GM23248 (cell line): ENCODE data around the gene CSNK1A1.

Experiments used
- EZH2 ChIP-seq: fragments of 200-600 bp; sonication (generic); IDR thresholded peaks from 2 replicates; pipeline ENCODE4 v1.6.1; 2018; ENCODE audit warnings: antibody characterized with exemption, mild to moderate bottlenecking; ENCODE audit not compliant: insufficient read depth, poor library complexity, severe bottlenecking
- EZH2phosphoT487 ChIP-seq: fragments of 200-600 bp; sonication (generic); IDR thresholded peaks from 2 replicates; pipeline ENCODE4 v1.6.1; 2018; ENCODE audit warnings: antibody characterized with exemption, moderate library complexity, mild to moderate bottlenecking, low read depth; ENCODE audit not compliant: insufficient read depth

DNA sequence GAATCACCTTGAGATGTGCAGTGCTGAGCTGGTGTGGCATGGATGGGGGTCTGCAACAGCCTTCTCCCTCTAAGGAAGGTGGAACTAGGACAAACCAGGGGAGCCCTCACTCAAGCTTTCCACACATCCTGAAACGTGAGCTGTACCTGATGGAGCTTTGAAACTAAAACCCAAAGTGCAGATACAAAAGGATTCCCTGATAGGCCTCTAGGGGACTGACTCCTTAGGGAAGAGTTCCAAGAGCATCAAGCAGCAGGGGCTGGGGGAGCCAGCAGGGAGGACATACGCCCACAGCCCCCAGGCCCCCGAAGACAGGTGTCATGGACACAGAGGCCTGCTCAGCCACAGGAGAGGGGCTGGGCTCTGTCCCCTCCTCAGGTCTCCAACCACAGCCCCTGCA is 47.7 kb upstream of the CSNK1A1 start:
- TF ChIP-seq EZH2 (no peak), EZH2phosphoT487 (no peak)
